HepG2 (cell line): ENCODE data around the gene SUCLA2. TPM values are rescaled to one million over a fixed set of nuclear protein-coding genes. Genes with fewer than 3 reads are reported as not detected.

ENCODE experiments used
- EZH2 ChIP-seq: conservative IDR thresholded peaks from 2 replicates; pipeline ENCODE4 v1.6.1; 2012; ENCODE audit warnings: mild to moderate bottlenecking, low read depth, low read length, moderate library complexity
- FLYWCH1 ChIP-seq: sonication (generic); formaldehyde crosslinking; IDR thresholded peaks from 2 replicates; pipeline ENCODE4 v1.8.1; 2023; ENCODE audit warnings: mild to moderate bottlenecking, missing genetic modification reagents
- GATAD2A ChIP-seq: IDR thresholded peaks from 2 replicates; pipeline ENCODE4 v1.6.1; 2016
- GFI1 ChIP-seq: sonication (generic); formaldehyde crosslinking; IDR thresholded peaks from 2 replicates; pipeline ENCODE4 v1.5.0; 2020; ENCODE audit warnings: missing genetic modification reagents, mild to moderate bottlenecking, borderline replicate concordance
- HNRNPK ChIP-seq: fragments of 200-400 bp; formaldehyde crosslinking; IDR thresholded peaks from 2 replicates; pipeline ENCODE4 v1.6.1; 2018; ENCODE audit warnings: low read length, low read depth, moderate library complexity, mild to moderate bottlenecking; ENCODE audit not compliant: poor library complexity, severe bottlenecking
- HNRNPUL1 ChIP-seq: fragments of 200-400 bp; formaldehyde crosslinking; IDR thresholded peaks from 2 replicates; pipeline ENCODE4 v1.6.1; 2017; ENCODE audit warnings: low read depth, mild to moderate bottlenecking, low read length, moderate library complexity
- HOXA5 ChIP-seq: sonication (generic); formaldehyde crosslinking; IDR thresholded peaks from 2 replicates; pipeline ENCODE4 v1.4.0; 2020; ENCODE audit warnings: missing genetic modification reagents
- LCORL ChIP-seq, 2 experiments: fragments of 450-650 bp in 1 of 2; sonication (generic) in 1 of 2; formaldehyde crosslinking in 1 of 2; IDR thresholded peaks; 2 replicates each; pipeline versions ENCODE4 v1.5.0 to v1.6.1; 2017 to 2020; ENCODE audit warnings: antibody characterized with exemption in 1 of 2, missing genetic modification reagents in 1 of 2
- MED1 ChIP-seq: sonication (generic); formaldehyde crosslinking; IDR thresholded peaks from 2 replicates; pipeline ENCODE4 v1.4.0; 2020; ENCODE audit warnings: missing genetic modification reagents
- MEIS1 ChIP-seq: sonication (generic); formaldehyde crosslinking; IDR thresholded peaks from 2 replicates; pipeline ENCODE4 v1.9.0; 2021; ENCODE audit warnings: mild to moderate bottlenecking, missing genetic modification reagents, moderate library complexity, borderline replicate concordance
- MYNN ChIP-seq: sonication (generic); formaldehyde crosslinking; IDR thresholded peaks from 2 replicates; pipeline ENCODE4 v1.4.0; 2020; ENCODE audit warnings: mild to moderate bottlenecking, low read depth, missing genetic modification reagents
- NPAS2 ChIP-seq: sonication (generic); formaldehyde crosslinking; IDR thresholded peaks from 2 replicates; pipeline ENCODE4 v1.8.0; 2022; ENCODE audit warnings: mild to moderate bottlenecking, missing genetic modification reagents, borderline replicate concordance
- PPARG ChIP-seq: conservative IDR thresholded peaks from 2 replicates; pipeline ENCODE4 v1.6.1; 2016; ENCODE audit warnings: missing biosample characterization, missing genetic modification reagents
- RFXAP ChIP-seq: sonication (generic); formaldehyde crosslinking; IDR thresholded peaks from 2 replicates; pipeline ENCODE4 v1.4.0; 2020; ENCODE audit warnings: missing genetic modification reagents, borderline replicate concordance
- SIN3B ChIP-seq: fragments of 150-350 bp; IDR thresholded peaks from 2 replicates; pipeline ENCODE4 v1.6.1; 2014; ENCODE audit warnings: low read length
- SOX6 ChIP-seq, 2 experiments: fragments of 450-650 bp in 1 of 2; sonication (generic) in 1 of 2; formaldehyde crosslinking in 1 of 2; IDR thresholded peaks; 2 replicates each; pipeline versions ENCODE4 v1.4.0 to v1.6.1; 2017 to 2020; ENCODE audit warnings: antibody characterized with exemption in 1 of 2, mild to moderate bottlenecking in 1 of 2, missing genetic modification reagents in 1 of 2
- TAF15 ChIP-seq: fragments of 200-400 bp; formaldehyde crosslinking; IDR thresholded peaks from one replicate; pipeline ENCODE4 v1.6.1; 2018; ENCODE audit warnings: mild to moderate bottlenecking, low read depth, low read length; ENCODE audit not compliant: poor library complexity, severe bottlenecking
- ZNF619 ChIP-seq: sonication (generic); formaldehyde crosslinking; IDR thresholded peaks from 2 replicates; pipeline ENCODE4 v1.4.0; 2020; ENCODE audit warnings: mild to moderate bottlenecking, missing genetic modification reagents
- ZNF792 ChIP-seq: IDR thresholded peaks from 2 replicates; pipeline ENCODE4 v1.6.1; 2016
- polyA plus RNA-seq, 8 experiments: library from polyadenylated mRNA; depleted of rRNA in 3 of 8; stranded (reverse) in 7 of 8; unstranded in 1 of 8; fragments of >200 nt; fragmentation: Illumina TruSeq in 4 of 8; extraction: Trizol in 4 of 8; gene quantifications; 2 replicates each; pipeline versions ENCODE4 v1.2.1 to v1.2.3, GENCODE V29; 2011 to 2016; ENCODE audit warnings: low read depth in 4 of 8, missing spikeins in 1 of 8, mixed read lengths in 1 of 8; ENCODE audit not compliant: insufficient read depth in 1 of 8
- total RNA-seq, 5 experiments: library from RNA; depleted of rRNA; stranded (reverse); fragments of >200 nt; fragmentation: Illumina TruSeq; extraction: Trizol; gene quantifications; 2 replicates each; pipeline ENCODE4 v1.2.3, GENCODE V29; 2016; ENCODE audit warnings: low read depth in 1 of 5
- TF ChIP-seq, protein P1 (sequence below): sonication (generic); formaldehyde crosslinking; IDR thresholded peaks from 2 replicates; pipeline ENCODE4 v1.9.0; 2022; ENCODE audit warnings: missing genetic modification reagents, mild to moderate bottlenecking, borderline replicate concordance
- TF ChIP-seq, protein P2 (sequence below): sonication (generic); formaldehyde crosslinking; IDR thresholded peaks from 2 replicates; pipeline ENCODE4 v1.4.0; 2020; ENCODE audit warnings: missing genetic modification reagents, borderline replicate concordance
- TF ChIP-seq, protein P3 (sequence below): sonication (generic); formaldehyde crosslinking; IDR thresholded peaks from 2 replicates; pipeline ENCODE4 v1.4.0; 2020; ENCODE audit warnings: missing genetic modification reagents
- TF ChIP-seq, protein P4 (sequence below): sonication (generic); formaldehyde crosslinking; IDR thresholded peaks from 2 replicates; pipeline ENCODE4 v1.5.0; 2020; ENCODE audit warnings: missing genetic modification reagents

SUCLA2 gene
- total and polyA plus RNA-seq, 2 of the 13 experiments (the other 11 are each of a cell fraction or from before 2014, with no cell fraction given), result 28.4 to 77.1 TPM

DNA sequence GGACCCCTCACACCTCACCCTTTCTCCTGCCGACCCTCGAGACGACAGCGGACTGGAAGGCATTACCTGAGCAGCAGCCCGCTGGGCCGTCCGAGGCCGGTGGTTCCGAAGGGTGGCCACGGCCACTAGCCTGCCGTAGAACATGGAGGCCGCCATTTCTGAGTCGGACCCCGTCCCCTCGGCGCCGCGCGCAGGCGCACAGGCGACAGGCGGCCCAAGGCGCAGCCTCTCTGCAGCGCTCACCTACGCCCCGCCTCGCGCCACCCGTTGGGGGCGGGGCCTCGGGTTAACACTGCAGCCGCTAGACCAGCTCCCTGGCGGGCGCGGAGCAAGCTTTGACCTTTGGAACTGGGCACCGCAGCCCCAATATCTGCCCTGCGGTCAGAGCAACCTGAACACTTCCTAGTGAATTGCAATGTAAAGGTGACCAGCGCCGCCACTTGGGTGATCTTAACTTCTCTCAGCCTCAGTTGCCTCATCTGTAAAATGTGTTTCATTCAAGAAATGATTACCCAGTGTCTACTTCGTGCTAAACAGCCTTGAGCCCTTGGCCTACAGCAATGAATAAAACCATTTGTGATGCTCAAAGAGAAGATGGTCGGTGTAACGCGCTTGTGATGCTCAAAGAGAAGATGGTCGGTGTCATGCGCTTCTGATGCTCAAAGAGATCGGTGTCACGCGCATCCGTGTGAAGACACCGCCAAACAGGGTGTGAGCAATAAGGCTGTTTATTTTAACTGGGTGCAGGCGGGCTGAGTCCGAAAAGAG is at the start of gene SUCLA2 (continued):
- TF ChIP-seq RFXAP (CRISPR knock-in tag), result no peak
- TF ChIP-seq MED1, result peak; percentile 76
- TF ChIP-seq GATAD2A (CRISPR knock-in tag), result peak; percentile 53; the same call in 1 of the 2 replicates
- peak; percentile 37; the same call in 1 of the 2 replicates for TF ChIP-seq ZNF792
- no peak for TF ChIP-seq SIN3B
- TF ChIP-seq, protein P1, sequence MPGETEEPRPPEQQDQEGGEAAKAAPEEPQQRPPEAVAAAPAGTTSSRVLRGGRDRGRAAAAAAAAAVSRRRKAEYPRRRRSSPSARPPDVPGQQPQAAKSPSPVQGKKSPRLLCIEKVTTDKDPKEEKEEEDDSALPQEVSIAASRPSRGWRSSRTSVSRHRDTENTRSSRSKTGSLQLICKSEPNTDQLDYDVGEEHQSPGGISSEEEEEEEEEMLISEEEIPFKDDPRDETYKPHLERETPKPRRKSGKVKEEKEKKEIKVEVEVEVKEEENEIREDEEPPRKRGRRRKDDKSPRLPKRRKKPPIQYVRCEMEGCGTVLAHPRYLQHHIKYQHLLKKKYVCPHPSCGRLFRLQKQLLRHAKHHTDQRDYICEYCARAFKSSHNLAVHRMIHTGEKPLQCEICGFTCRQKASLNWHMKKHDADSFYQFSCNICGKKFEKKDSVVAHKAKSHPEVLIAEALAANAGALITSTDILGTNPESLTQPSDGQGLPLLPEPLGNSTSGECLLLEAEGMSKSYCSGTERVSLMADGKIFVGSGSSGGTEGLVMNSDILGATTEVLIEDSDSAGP (CRISPR knock-in tag), result peak; percentile 75
- TF ChIP-seq, protein P2, sequence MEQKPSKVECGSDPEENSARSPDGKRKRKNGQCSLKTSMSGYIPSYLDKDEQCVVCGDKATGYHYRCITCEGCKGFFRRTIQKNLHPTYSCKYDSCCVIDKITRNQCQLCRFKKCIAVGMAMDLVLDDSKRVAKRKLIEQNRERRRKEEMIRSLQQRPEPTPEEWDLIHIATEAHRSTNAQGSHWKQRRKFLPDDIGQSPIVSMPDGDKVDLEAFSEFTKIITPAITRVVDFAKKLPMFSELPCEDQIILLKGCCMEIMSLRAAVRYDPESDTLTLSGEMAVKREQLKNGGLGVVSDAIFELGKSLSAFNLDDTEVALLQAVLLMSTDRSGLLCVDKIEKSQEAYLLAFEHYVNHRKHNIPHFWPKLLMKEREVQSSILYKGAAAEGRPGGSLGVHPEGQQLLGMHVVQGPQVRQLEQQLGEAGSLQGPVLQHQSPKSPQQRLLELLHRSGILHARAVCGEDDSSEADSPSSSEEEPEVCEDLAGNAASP (CRISPR knock-in tag), result 0 out of 2 replicates have a peak, but pooled peaks have one; percentile 26
- TF ChIP-seq FLYWCH1 (CRISPR knock-in tag), result no peak
- no peak for TF ChIP-seq HOXA5
- TF ChIP-seq, protein P3, sequence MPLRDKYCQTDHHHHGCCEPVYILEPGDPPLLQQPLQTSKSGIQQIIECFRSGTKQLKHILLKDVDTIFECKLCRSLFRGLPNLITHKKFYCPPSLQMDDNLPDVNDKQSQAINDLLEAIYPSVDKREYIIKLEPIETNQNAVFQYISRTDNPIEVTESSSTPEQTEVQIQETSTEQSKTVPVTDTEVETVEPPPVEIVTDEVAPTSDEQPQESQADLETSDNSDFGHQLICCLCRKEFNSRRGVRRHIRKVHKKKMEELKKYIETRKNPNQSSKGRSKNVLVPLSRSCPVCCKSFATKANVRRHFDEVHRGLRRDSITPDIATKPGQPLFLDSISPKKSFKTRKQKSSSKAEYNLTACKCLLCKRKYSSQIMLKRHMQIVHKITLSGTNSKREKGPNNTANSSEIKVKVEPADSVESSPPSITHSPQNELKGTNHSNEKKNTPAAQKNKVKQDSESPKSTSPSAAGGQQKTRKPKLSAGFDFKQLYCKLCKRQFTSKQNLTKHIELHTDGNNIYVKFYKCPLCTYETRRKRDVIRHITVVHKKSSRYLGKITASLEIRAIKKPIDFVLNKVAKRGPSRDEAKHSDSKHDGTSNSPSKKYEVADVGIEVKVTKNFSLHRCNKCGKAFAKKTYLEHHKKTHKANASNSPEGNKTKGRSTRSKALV (CRISPR knock-in tag), result no peak
- TF ChIP-seq TAF15, result no peak
- peak; percentile 24; the same call in 1 of the 2 replicates for TF ChIP-seq ZNF619
- TF ChIP-seq NPAS2 (CRISPR knock-in tag), result no peak
- no peak for TF ChIP-seq HNRNPK
- TF ChIP-seq, protein P4, sequence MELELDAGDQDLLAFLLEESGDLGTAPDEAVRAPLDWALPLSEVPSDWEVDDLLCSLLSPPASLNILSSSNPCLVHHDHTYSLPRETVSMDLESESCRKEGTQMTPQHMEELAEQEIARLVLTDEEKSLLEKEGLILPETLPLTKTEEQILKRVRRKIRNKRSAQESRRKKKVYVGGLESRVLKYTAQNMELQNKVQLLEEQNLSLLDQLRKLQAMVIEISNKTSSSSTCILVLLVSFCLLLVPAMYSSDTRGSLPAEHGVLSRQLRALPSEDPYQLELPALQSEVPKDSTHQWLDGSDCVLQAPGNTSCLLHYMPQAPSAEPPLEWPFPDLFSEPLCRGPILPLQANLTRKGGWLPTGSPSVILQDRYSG (CRISPR knock-in tag), result no peak
- no peak for TF ChIP-seq EZH2
- TF ChIP-seq PPARG, result peak; percentile 58; the same call in 1 of the 2 replicates
- no peak for TF ChIP-seq SOX6 (IDR thresholded peaks at IDR 0.05)
- peak; percentile 54 for TF ChIP-seq SOX6 (CRISPR knock-in tag; IDR thresholded peaks at IDR 0.05)
- TF ChIP-seq MEIS1 (CRISPR knock-in tag), result peak; percentile 53; the same call in 1 of the 2 replicates
- no peak for TF ChIP-seq HNRNPUL1
- TF ChIP-seq MYNN (CRISPR knock-in tag), result no peak
- no peak for TF ChIP-seq LCORL (IDR thresholded peaks at IDR 0.05)
- TF ChIP-seq LCORL (CRISPR knock-in tag; IDR thresholded peaks at IDR 0.05), result peak; percentile 87; the same call in 1 of the 2 replicates
- TF ChIP-seq GFI1 (CRISPR knock-in tag), result 0 out of 2 replicates have a peak, but pooled peaks have one; percentile 27
